ENCODE measurements around the gene KCNG2. TPM values are rescaled to one million over a fixed set of nuclear protein-coding genes. Genes with fewer than 3 reads are reported as not detected.

The KCNG2 gene
- polyA plus RNA-seq, 1 donor from 2014 or later: not detected

GRCh38 chr18:79768745-79769144 is 29.0 kb upstream of the KCNG2 start:
- Histone ChIP-seq H3F3A (ENCODE audit: insufficient read depth, low read length, poor library complexity, severe bottlenecking) (no peaks in the 10 kb centered on the region), H3K27me3 (ENCODE audit: insufficient read depth, low read depth, low read length) (no peaks in the 10 kb centered on the region), H3K4me3 (ENCODE audit: low read length) (no peak overlapping the region), H3K79me2 (replicated peaks; ENCODE audit: insufficient read depth, low read length) (no peaks in the 10 kb centered on the region), H3K9me2 (ENCODE audit: insufficient read depth, low read length) (no peaks in the 10 kb centered on the region), H2AFZ (ENCODE audit: low read depth, low read length) (no peak overlapping the region), H3K4me2 (ENCODE audit: low read length) (no peak overlapping the region), H3K36me3 (ENCODE audit: insufficient read depth, low read length) (no peaks in the 10 kb centered on the region), H3K9ac (ENCODE audit: low read length) (no peak overlapping the region), H3K9me3 (ENCODE audit: low read length) (no peaks in the 10 kb centered on the region), H3K27ac (ENCODE audit: low read length) (no peak overlapping the region), H4K20me1 (ENCODE audit: insufficient read depth) (no peaks in the 10 kb centered on the region)
- TF ChIP-seq REST (IDR thresholded peaks at IDR 0.05; ENCODE audit: borderline replicate concordance) (no peak), EP300 (conservative IDR thresholded peaks at IDR 0.05; ENCODE audit: poor library complexity, severe bottlenecking) (no peak), RAD21 (conservative IDR thresholded peaks at IDR 0.05) (no peak), MXI1 (conservative IDR thresholded peaks at IDR 0.05; ENCODE audit: poor library complexity, severe bottlenecking) (no peak), TAF1 (IDR thresholded peaks at IDR 0.05; ENCODE audit: low read depth) (no peak), SMC3 (conservative IDR thresholded peaks at IDR 0.05; ENCODE audit: poor library complexity) (no peak), EZH2 (IDR thresholded peaks at IDR 0.05; ENCODE audit: borderline replicate concordance, insufficient read depth, low read length, poor library complexity, severe bottlenecking) (no peak), POLR2AphosphoS5 (IDR thresholded peaks at IDR 0.05) (no peak)
- TF ChIP-seq, protein P1, sequence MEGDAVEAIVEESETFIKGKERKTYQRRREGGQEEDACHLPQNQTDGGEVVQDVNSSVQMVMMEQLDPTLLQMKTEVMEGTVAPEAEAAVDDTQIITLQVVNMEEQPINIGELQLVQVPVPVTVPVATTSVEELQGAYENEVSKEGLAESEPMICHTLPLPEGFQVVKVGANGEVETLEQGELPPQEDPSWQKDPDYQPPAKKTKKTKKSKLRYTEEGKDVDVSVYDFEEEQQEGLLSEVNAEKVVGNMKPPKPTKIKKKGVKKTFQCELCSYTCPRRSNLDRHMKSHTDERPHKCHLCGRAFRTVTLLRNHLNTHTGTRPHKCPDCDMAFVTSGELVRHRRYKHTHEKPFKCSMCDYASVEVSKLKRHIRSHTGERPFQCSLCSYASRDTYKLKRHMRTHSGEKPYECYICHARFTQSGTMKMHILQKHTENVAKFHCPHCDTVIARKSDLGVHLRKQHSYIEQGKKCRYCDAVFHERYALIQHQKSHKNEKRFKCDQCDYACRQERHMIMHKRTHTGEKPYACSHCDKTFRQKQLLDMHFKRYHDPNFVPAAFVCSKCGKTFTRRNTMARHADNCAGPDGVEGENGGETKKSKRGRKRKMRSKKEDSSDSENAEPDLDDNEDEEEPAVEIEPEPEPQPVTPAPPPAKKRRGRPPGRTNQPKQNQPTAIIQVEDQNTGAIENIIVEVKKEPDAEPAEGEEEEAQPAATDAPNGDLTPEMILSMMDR (IDR thresholded peaks at IDR 0.05; ENCODE audit: poor library complexity, severe bottlenecking): no peak

GRCh38 chr18:79769698-79770500 is 27.8 kb upstream of the KCNG2 start:
- Histone ChIP-seq H3K27ac (ENCODE audit: low read length) (no peak overlapping the region), H3K9me2 (ENCODE audit: insufficient read depth, low read length) (no peaks in the 10 kb centered on the region), H3K27me3 (ENCODE audit: insufficient read depth, low read depth, low read length) (no peaks in the 10 kb centered on the region), H2AFZ (ENCODE audit: low read depth, low read length) (no peak overlapping the region), H3K9ac (ENCODE audit: low read length) (no peak overlapping the region), H3K9me3 (ENCODE audit: low read length) (no peaks in the 10 kb centered on the region), H3K36me3 (ENCODE audit: insufficient read depth, low read length) (no peaks in the 10 kb centered on the region), H4K20me1 (ENCODE audit: insufficient read depth) (no peaks in the 10 kb centered on the region), H3K79me2 (replicated peaks; ENCODE audit: insufficient read depth, low read length) (no peaks in the 10 kb centered on the region), H3K4me2 (ENCODE audit: low read length) (no peak overlapping the region), H3K4me3 (ENCODE audit: low read length) (no peak overlapping the region), H3F3A (ENCODE audit: insufficient read depth, low read length, poor library complexity, severe bottlenecking) (no peaks in the 10 kb centered on the region)
- TF ChIP-seq, protein P1 (IDR thresholded peaks at IDR 0.05; ENCODE audit: poor library complexity, severe bottlenecking): no peak
- TF ChIP-seq REST (IDR thresholded peaks at IDR 0.05; ENCODE audit: borderline replicate concordance): no peak
- TF ChIP-seq RAD21 (conservative IDR thresholded peaks at IDR 0.05): no peak
- no peak for TF ChIP-seq POLR2AphosphoS5 (IDR thresholded peaks at IDR 0.05)
- TF ChIP-seq MXI1 (conservative IDR thresholded peaks at IDR 0.05; ENCODE audit: poor library complexity, severe bottlenecking): no peak
- no peak for TF ChIP-seq EP300 (conservative IDR thresholded peaks at IDR 0.05; ENCODE audit: poor library complexity, severe bottlenecking)
- no peak for TF ChIP-seq TAF1 (IDR thresholded peaks at IDR 0.05; ENCODE audit: low read depth)
- no peak for TF ChIP-seq EZH2 (IDR thresholded peaks at IDR 0.05; ENCODE audit: borderline replicate concordance, insufficient read depth, low read length, poor library complexity, severe bottlenecking)
- TF ChIP-seq SMC3 (conservative IDR thresholded peaks at IDR 0.05; ENCODE audit: poor library complexity): no peak
